Natural killer cell (primary cell): ENCODE data around the gene SLC9A7. TPM values are rescaled to one million over a fixed set of nuclear protein-coding genes. Genes with fewer than 3 reads are reported as not detected.

Experiments used
- ATAC-seq, 3 donors: fragments of 150-1000 bp in 2 of 3; fragments of 200-7000 bp in 1 of 3; cut with Tn5 transposase; 1 replicate in 1 of 3; 2 replicates in 2 of 3; pipeline ENCODE4 v1.10.0; 2021; ENCODE audit warnings: mild to moderate bottlenecking in 2 of 3, moderate library complexity in 2 of 3
- DNase-seq, 2 donors: peaks; one replicate each; pipeline versions ENCODE4 v3.0.0 to v3.0.0-alpha.2; 2013 to 2021; ENCODE audit warnings: mixed read lengths in 1 of 2
- H3K27ac ChIP-seq: one replicate; pipeline ENCODE4 v1.5.1; 2013; ENCODE audit warnings: mild to moderate bottlenecking, low read length
- H3K27me3 ChIP-seq: one replicate; pipeline ENCODE4 v1.6.1; 2013; ENCODE audit warnings: low read length; ENCODE audit not compliant: control insufficient read depth, insufficient read depth
- H3K36me3 ChIP-seq: one replicate; pipeline ENCODE4 v1.6.1; 2013; ENCODE audit warnings: low read length; ENCODE audit not compliant: control insufficient read depth, insufficient read depth
- H3K4me1 ChIP-seq: one replicate; pipeline ENCODE4 v1.6.1; 2013; ENCODE audit warnings: low read length; ENCODE audit not compliant: control insufficient read depth, insufficient read depth
- H3K4me3 ChIP-seq: one replicate; pipeline ENCODE4 v1.5.1; 2013; ENCODE audit warnings: low read length
- H3K9me3 ChIP-seq: one replicate; pipeline ENCODE4 v1.6.1; 2013; ENCODE audit warnings: low read length; ENCODE audit not compliant: control insufficient read depth, insufficient read depth
- H3K27ac Mint-ChIP-seq, 2 donors: one replicate each; pipeline ENCODE4 v1.8.0; 2022; ENCODE audit warnings: mild to moderate bottlenecking in 2 of 2, mixed read lengths in 2 of 2, moderate library complexity in 1 of 2
- H3K27me3 Mint-ChIP-seq, 2 donors: one replicate each; pipeline ENCODE4 v1.8.0; 2022; ENCODE audit warnings: low read depth in 2 of 2, mixed read lengths in 2 of 2
- H3K36me3 Mint-ChIP-seq: one replicate; pipeline ENCODE4 v1.8.0; 2022; ENCODE audit warnings: mixed read lengths
- H3K4me1 Mint-ChIP-seq, 2 donors: one replicate each; pipeline ENCODE4 v1.8.0; 2022; ENCODE audit warnings: mixed read lengths in 2 of 2
- H3K4me3 Mint-ChIP-seq: one replicate; pipeline ENCODE4 v1.8.0; 2022; ENCODE audit warnings: mild to moderate bottlenecking, moderate library complexity, mixed read lengths
- H3K9me3 Mint-ChIP-seq, 2 donors: one replicate each; pipeline ENCODE4 v1.8.0; 2022; ENCODE audit warnings: mixed read lengths in 2 of 2
- WGBS: methylation state at CpG from one replicate; pipeline ENCODE4 v1.1.7; 2013; ENCODE audit warnings: missing lambda C conversion rate; ENCODE audit not compliant: insufficient coverage; 5-methylcytosine and 5-hydroxymethylcytosine counted together
- intact Hi-C: fragments of 100-400 bp; cut with micrococcal nuclease; formaldehyde crosslinking; loops from one replicate; pipeline ENCODE4 v1.14.2; 2022
- total RNA-seq, 4 donors: library from RNA; stranded (reverse); fragments of 120-200 nt in 1 of 4; gene quantifications; one replicate each; pipeline versions ENCODE4 v1.2.3 to v1.2.4, GENCODE V29; 2013 to 2022
- TF ChIP-seq, protein P1 (sequence below): fragments of 200-600 bp; IDR thresholded peaks from one replicate; pipeline ENCODE4 v1.8.0; 2022; ENCODE audit warnings: antibody characterized with exemption

The SLC9A7 gene
- total RNA-seq, 3 donors from 2014 or later (not counting 1 experiment from before 2014, with no cell fraction given) = 0.39 to 1.1 (median 0.75) TPM

DNA sequence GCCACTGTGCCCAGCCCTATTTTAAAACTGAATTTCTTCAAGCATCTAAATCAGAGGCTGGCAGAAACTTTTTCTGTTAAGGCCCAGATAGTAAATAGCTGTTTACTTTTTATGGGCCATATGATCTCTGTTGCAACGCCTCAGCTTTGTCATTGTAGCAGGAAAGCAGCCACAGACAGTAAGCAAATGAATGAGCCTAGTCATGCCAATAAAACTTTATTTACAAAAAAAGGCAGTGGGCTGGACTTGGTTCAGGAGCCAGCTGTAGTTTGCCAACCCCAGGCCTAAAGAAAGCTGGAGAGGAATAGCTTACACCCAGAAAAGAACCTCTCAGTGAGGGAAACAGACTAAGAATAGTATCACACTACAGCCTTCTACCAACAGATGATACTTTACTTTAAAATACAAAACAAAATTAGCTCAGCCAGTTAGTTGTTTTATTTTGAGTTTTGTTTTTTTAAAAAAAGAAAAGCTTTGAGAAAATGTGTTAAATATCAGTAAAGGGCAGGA is 159.8 kb downstream of the SLC9A7 start:
- no peak for DNase-seq
- Histone ChIP-seq H3K4me1 (no peaks in the 10 kb centered on the region), H3K4me3 (no peak overlapping the region), H3K27me3 (no peaks in the 10 kb centered on the region), H3K9me3 (no peaks in the 10 kb centered on the region), H3K36me3 (no peaks in the 10 kb centered on the region), H3K27ac (no peak overlapping the region)
- H3K27me3 Mint-ChIP-seq = peaks cover 0 to 11% of the 10 kb centered on the region in 2 donors
- no peak for ATAC-seq
- no peak overlapping the region for H3K27ac Mint-ChIP-seq
- H3K36me3 Mint-ChIP-seq = no peaks in the 10 kb centered on the region
- H3K9me3 Mint-ChIP-seq = no peaks in the 10 kb centered on the region
- TF ChIP-seq, protein P1, sequence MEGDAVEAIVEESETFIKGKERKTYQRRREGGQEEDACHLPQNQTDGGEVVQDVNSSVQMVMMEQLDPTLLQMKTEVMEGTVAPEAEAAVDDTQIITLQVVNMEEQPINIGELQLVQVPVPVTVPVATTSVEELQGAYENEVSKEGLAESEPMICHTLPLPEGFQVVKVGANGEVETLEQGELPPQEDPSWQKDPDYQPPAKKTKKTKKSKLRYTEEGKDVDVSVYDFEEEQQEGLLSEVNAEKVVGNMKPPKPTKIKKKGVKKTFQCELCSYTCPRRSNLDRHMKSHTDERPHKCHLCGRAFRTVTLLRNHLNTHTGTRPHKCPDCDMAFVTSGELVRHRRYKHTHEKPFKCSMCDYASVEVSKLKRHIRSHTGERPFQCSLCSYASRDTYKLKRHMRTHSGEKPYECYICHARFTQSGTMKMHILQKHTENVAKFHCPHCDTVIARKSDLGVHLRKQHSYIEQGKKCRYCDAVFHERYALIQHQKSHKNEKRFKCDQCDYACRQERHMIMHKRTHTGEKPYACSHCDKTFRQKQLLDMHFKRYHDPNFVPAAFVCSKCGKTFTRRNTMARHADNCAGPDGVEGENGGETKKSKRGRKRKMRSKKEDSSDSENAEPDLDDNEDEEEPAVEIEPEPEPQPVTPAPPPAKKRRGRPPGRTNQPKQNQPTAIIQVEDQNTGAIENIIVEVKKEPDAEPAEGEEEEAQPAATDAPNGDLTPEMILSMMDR = no peak
- H3K4me3 Mint-ChIP-seq = no peak overlapping the region
- no peaks in the 10 kb centered on the region for H3K4me1 Mint-ChIP-seq
- intact Hi-C loops = no loop called here
- no CpG with 5 or more reads among the region's 1 CpG for WGBS

DNA sequence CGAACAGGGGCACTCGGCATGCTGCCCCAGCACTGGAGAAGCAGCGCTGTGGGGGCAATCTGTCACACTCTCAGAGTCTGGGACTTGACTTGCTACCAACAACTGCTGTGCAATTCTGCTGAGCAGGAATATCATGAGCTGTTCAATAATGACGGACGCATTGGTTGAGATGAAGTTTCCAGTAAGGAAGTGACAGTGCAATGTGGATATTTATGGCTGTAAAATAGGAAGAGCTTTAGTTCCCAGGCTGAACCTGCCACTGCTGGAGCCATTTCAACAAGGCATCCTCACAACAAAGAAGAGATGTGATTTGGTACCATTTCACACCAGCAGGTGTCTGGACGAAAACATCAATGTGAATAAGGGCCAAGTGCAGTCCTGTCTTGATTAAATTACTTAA is 161.1 kb downstream of the SLC9A7 start:
- no peak overlapping the region for H3K27ac Mint-ChIP-seq
- Histone ChIP-seq H3K36me3 (no peaks in the 10 kb centered on the region), H3K9me3 (no peaks in the 10 kb centered on the region), H3K4me3 (no peak overlapping the region), H3K4me1 (no peaks in the 10 kb centered on the region), H3K27me3 (no peaks in the 10 kb centered on the region), H3K27ac (no peak overlapping the region)
- no peaks in the 10 kb centered on the region for H3K36me3 Mint-ChIP-seq
- no peaks in the 10 kb centered on the region for H3K4me1 Mint-ChIP-seq
- H3K9me3 Mint-ChIP-seq = no peaks in the 10 kb centered on the region
- TF ChIP-seq, protein P1 = no peak
- WGBS = 86% methylated on average over 5 of the region's 6 CpGs
- intact Hi-C loops = no loop called here
- ATAC-seq (no peak), DNase-seq (no peak)
- H3K4me3 Mint-ChIP-seq = no peak overlapping the region
- peaks cover 0 to 11% of the 10 kb centered on the region in 2 donors for H3K27me3 Mint-ChIP-seq

- 90% methylated on average over 2 of the region's 8 CpGs for WGBS
- H3K27me3 ChIP-seq = no peaks in the 10 kb centered on the region
- no peak overlapping the region for H3K4me3 ChIP-seq
- no peaks in the 10 kb centered on the region for H3K36me3 ChIP-seq
- H3K4me3 Mint-ChIP-seq = no peak overlapping the region
- no peaks in the 10 kb centered on the region for H3K9me3 Mint-ChIP-seq
- H3K4me1 Mint-ChIP-seq = no peaks in the 10 kb centered on the region
- H3K36me3 Mint-ChIP-seq = no peaks in the 10 kb centered on the region
- H3K4me1 ChIP-seq = no peaks in the 10 kb centered on the region
- no peak for ATAC-seq
- no peak overlapping the region for H3K27ac Mint-ChIP-seq
- DNase-seq = no peak
- H3K27me3 Mint-ChIP-seq = peaks cover 0 to 11% of the 10 kb centered on the region in 2 donors
- intact Hi-C loops = no loop called here
- no peak overlapping the region for H3K27ac ChIP-seq
- no peaks in the 10 kb centered on the region for H3K9me3 ChIP-seq
- TF ChIP-seq, protein P1 = no peak
Observed at GRCh38 chrX:46597208-46597607, 161.7 kb downstream of the SLC9A7 start.

GRCh38 chrX:46595084-46595483 is 163.8 kb downstream of the SLC9A7 start:
- intact Hi-C loops = no loop called here
- H3K4me3 Mint-ChIP-seq = no peak overlapping the region
- H3K4me1 Mint-ChIP-seq = no peaks in the 10 kb centered on the region
- H3K27ac Mint-ChIP-seq = no peak overlapping the region
- TF ChIP-seq, protein P1 = no peak
- no peaks in the 10 kb centered on the region for H3K9me3 ChIP-seq
- no peaks in the 10 kb centered on the region for H3K36me3 Mint-ChIP-seq
- no peaks in the 10 kb centered on the region for H3K36me3 ChIP-seq
- no peak overlapping the region for H3K27ac ChIP-seq
- no CpG with 5 or more reads among the region's 1 CpG for WGBS
- no peaks in the 10 kb centered on the region for H3K4me1 ChIP-seq
- DNase-seq (no peak), ATAC-seq (no peak)
- H3K27me3 Mint-ChIP-seq = peaks cover 0 to 11% of the 10 kb centered on the region in 2 donors
- no peaks in the 10 kb centered on the region for H3K9me3 Mint-ChIP-seq
- H3K27me3 ChIP-seq = no peaks in the 10 kb centered on the region
- no peak overlapping the region for H3K4me3 ChIP-seq
